SKM-1 treated with dmso at 0.1 percent for 144 hours (cell line): ENCODE data around the gene TBX4.
"Not testable (repeated sequence)": the region's sequence is repeated elsewhere in the genome, so short reads cannot be mapped to it uniquely, and the experiment has no call there.

Experiments used
- DNase-seq: peaks from one replicate; lab custom pipeline; 2025; ENCODE audit not compliant: unreplicated experiment; lab: John Stamatoyannopoulos, UW

The TBX4 gene

DNA sequence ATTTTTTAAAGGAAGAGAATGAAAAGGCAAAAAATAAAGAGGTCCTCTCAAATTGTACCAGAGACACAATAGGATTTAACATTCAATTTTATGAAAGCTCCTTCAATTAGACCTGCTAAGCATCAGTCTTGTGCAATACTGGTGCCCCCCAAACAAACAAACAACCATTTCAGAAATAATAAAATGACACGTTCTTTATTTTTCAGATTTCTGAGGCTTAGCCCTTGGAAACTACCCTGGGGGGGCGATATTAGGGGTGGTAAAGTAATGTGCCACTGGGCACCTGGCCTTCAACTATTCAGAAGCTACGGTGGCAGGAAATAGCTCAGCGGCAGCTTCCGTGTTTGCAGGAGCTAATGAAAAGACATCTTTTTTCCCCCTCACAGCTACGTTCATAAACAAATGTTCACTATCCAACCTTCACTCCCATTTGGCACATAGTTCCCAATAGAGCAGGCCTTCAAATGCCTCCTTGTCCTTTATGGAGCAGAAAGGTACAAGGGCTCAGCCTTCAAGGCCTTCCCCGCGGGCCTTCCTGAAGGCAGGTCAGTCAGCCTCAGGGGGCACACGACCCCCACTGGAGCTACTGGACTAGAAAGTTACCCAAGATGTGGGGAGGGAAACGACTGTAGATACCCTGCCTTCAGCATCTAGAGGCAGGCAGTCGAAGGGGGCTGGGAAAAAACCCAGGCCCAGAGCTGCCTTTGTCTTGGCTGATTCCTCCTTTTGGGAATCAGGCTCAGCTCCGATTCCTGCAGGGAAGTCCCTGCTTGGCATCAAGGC lies 44.1 kb downstream of the TBX4 start:
- no peak for DNase-seq

DNA sequence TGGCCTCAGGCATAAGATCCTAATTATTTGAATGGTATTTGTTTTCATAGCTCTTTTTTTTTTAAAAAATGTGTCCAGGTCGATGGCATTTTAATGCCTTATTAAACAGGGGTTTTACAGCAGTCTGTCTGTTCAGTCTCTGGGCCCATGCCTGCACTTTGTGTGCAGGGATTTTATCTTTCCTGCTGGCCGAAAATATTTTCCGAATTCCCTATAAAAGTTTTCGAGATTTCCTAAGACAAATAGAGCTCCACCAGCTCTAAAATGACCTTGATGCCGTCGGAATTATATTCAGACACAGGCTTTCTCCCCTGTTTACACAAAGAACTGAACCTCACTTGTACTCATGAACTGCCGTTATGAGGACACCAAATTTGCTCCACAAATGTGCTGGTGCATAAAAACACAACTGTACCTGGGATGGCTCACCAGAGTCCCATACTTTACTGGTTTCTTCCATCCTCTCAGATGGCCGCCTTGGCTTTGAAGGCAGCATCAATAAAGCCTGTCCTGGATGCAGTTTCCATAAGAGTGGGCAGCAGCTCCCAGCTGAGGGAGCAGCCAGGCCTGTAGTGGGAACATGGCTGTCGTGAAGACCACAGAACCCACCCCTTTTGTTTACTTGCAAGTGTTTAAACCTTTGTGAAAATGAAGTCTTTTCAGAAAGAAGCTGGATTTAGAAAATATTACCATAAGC lies 44.9 kb downstream of the TBX4 start:
- no peak for DNase-seq

DNA sequence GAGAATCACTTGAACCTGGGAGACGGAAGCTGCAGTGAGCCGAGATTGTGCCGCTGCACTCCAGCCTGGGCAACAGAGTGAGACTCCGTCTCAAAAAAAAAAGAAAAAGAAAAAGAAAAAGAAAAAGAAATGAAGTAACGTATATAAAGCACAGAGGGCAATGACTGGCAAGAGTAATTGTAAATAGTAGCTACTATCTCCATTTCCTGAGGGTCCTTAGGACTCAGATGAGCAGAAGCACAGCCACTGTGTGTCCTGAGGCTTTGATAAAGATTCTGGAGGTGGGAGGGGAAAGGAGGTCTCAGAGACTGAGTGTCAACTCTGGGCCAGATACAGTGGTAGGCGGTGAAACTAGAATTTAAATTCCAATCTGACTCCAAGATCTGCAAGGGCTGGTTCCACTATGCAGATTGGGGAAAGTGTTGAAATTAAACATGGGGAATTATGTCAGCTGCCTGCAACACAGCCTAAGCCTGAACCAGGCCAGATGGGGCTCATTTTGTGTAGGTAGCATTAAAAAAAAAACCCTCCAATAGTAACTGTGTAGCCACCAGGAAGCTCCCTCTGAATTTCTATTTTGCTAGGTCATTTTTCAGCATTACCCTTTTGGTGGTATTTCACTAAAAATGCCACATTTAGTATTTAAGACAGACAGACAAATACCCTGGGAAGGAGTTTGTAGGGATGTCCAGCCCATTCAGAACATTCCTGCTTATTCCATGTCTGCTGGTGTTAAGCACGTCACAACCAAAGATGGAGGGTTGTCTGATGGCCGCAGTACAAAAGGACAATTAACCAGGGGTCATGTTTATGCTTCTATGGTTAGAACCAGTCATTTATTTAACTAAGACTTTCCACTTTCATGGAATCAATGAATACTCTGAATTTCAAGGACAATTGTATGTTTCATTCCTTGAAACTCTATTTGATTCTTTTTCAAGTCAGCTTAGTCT lies 46.1 kb downstream of the TBX4 start:
- DNase-seq: no peak

DNA sequence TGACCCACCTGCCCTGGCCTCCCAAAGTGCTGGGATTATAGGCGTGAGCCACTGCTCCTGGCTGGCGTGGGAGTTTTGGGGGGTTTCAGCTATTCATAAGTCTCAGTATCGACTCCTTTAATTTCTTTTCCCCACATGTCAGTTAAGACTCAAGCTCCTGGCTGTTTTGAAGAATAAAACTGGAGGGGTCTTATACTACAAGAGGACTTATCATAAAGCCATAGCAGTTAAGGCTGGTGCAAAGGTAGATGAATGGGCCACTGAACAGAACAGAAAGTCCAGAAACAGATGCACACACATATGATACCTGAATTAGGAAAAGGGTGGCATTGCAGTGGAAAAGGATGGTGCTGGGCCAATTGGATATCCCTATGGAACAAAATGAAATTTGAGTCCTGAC lies 47.4 kb downstream of the TBX4 start:
- DNase-seq: no peak

DNA sequence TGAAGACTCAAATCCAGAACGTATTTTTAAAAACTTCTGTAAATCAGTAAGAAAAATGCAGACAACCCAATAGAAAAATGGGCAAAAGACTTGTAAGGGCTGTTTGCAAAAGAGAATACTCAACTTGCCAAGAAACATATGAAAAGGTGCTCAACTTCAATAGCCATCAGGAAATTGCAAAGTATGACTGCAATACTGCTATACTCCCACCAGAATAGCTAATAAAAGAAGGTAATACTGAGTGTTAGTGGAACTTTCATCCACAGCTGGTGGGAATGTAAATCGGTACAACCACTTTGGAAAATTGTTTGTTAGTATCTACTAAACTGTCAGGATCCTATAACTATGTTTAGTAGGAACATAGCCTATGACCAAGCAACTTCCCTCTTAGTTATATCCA lies 48.1 kb downstream of the TBX4 start:
- DNase-seq: no peak

DNA sequence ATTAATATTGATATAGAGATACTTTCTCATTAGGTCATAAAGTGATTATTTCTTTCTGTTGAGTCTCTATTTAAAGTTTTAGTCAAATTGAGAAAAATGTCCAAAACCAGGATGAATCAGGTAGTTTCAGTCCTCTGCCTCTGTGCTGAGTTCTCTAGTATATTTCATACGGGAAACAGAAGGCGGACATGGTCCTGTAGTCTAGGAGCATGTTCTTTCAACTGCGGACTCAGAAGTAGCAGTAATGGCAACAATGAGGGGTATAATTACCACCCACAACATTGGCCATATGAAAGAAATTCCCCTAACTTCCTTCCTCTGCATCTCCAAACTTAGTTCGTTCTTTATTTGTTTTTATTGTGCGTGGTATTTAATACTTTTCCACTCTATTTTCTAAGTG lies 50.1 kb downstream of the TBX4 start:
- DNase-seq: no peak

DNA sequence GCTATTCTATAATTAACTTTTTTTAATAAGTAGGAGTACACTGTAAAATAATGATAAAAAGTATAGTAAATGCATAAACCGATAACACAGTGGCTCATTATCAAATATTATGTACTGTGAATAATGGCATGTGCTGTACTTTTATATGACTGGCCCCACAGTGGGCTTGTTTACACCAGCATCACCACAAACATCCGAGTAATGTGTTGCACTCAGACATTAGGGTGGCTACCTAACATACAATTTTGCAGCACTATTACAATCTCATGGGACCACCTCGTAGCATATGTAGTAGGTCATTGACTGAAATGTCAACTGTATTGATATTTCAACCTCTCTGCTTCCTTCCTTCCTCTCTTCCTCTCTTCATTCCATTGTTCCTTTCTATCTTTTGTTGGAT lies 51.7 kb downstream of the TBX4 start:
- DNase-seq: no peak

DNA sequence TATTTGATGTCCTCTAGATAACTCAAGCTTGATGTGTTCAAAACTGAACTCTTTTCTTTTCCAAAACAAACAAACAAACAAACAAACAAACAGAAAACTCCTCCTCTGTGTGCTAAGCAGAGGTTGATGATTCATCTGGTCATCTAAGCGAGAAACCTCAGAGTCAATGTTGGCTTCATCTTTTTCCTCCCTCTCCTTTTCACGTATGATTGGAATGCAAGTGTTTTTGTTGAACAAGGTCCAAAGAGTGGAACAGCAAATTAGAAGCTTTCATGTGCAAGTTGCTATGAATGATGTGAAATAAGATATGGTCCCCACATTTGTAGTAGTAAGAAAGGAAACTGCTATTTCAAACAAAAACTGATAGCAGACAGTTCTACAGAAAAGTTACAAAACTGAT lies 52.5 kb downstream of the TBX4 start:
- DNase-seq: no peak

DNA sequence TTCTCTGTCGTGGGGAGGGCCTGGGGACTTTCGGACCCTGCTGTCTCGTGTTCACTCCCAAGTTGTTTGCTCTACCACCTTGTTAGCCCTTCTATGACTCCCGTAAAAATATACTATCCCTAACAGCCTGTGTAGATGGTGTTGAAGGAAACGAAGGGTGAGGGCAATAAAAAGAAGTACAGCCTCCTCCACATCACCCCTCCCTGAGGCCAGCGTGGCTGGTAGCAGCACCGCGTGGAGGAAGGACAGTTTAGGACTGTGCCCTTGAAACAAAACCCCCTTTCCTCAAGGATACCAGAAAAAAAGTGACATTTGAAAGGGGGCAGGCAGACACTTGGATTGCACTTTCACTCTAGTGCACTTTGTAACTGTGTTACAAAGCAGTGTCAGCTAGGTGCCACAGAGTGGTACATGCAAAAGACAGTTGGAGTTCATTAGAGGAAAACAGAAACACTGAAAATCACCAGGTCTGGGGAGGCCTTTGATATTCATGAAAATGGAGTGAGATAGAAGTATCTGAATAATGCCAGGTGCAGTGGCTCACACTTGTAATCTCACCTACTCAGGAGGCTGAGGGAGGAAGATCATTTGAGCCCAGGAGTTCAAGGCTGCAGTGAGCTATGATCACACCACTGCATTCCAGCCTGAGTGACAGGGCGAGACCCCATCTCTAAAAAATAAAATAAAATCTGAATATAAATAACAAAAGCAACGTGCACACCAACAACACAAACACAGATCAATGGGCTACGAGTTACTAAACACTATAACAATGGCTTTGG lies 53.8 kb downstream of the TBX4 start:
- no peak for DNase-seq

DNA sequence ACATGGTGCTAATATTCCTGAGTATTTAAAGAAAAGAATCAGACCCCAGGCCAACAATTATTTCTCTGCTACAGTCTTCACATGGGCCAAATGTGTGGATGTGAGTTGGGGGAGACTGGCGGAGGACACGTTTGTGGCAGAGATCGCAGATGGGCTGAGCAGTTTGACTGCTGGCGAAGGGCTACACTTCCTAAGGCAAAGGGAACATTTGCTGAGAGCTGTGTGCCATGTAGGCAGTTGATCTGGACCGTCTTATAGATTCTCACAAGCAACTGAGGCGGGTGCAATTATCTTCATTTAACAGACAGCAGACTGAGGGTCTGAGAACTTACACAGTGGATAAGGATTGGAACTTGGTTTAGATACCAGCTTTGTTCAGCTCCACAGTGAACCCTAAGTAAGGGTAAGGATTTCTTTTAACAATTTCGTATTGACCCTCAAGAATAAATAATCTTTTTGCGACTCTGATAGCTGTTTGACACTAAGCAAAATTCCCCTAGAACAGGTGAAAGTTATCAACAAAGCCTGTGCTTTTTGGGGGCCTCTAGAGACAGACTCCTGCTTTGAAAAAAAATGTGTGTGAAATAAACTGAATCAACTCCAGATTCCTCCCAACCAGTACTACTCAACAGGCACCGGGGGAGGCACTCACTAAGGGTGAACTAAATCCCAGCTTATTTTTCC lies 55.3 kb downstream of the TBX4 start:
- DNase-seq: no peak

DNA sequence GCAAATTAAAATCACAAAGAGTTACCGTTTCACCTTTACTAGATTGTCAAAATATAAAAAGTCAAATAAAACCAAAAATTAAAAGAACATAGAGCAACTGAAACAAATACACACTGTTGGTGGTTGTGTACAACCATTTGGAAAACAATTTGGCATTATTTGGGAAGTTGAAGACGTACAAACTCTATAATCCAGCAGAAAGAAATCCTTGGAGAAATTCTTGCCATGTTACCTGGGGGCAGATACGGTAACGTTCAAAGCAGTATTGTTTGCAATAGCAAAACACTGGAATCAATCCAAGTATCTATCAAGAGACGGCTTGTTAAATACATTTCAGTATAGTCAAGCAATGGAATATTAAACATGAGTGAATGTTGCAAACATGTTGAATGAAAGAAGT lies 56.7 kb downstream of the TBX4 start:
- DNase-seq: no peak

DNA sequence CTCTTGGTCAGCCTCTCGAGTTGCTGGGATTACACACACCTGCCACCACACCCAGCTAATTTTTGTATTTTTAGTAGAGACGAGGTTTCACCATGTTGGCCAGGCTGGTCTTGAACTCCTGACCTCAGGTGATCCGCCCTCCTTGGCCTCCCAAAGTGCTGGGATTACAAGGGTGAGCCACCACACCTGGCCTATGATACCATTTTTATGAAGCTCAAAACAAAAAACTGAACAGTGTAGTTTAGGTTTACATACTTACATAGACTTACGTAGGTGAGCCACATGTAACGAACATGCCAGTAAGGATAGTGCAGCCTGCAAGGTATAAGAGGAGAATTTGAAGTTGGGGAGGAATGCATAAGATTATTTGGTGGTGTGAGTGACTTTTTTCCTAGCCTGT lies 57.2 kb downstream of the TBX4 start:
- not testable (repeated sequence) for DNase-seq

DNA sequence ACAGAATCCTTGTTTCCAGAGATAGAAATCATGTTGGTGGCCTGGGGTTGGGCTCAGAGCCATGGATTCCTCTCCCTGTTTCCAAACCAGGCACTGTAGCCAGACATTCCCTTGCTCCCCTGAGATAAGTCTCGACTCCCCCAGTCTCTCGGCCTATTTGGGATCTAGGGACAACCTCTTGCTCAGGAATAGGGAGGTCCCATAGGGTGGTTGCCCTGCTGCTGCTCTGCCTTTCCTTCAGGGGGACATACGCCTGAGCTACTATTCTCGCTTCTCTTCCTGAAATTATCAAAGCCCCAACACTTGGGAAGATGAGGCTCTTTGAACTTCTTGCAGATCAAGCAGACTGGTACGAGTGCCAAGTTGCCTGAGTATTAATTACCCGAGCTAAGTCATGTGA lies 58.0 kb downstream of the TBX4 start:
- no peak for DNase-seq

DNA sequence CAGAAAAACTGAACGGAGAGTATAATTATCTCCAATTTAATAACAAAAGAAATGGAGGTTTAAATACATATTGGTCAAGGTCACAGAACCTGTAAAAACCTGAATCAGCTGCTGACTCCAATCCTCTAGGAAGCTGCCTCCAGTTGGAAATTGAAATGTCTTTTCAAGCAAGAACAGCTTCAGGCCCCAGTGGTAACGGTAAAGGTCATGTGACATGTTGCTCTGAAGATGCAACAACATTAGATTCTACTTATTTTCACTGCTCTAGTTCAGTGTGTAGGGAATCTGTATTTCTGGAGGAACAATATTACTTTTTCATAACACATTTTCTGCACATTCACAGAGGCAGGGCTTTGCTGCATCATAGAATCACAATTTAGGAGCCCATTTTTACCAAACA lies 58.8 kb downstream of the TBX4 start:
- no peak for DNase-seq

DNA sequence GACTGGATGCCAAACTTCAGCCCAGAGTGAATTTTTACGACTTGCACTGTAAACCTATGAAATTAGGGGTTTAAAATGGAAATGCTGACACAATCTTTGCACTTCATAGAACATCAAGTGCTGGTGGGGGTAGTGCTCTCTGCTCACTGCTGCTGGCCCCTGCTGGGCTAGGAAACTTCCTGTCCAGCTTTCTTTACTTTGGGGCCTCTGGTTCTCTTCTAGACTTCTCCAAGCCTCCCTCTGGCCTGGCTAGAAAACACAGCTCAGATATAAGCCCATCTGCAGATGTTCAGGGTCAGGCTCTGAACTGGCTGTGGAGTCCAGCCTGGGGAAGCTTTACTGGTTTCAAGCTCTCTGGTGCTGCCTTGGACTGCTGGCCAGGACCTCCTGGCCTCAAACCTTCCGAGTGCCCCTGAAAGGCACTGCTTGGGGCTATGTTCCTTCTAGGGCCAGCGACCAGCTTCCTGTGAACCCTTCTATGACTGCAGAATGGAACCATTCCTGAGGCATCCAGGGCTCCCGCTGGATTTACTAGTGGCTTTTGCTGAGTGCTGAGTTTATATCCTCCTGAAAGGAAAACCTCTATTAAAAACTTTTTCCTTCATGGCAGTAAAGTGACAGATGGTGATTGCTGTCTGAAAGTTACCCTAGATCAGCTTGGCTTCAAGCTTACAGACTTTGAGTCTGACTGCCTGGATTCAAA lies 59.4 kb downstream of the TBX4 start:
- no peak for DNase-seq

DNA sequence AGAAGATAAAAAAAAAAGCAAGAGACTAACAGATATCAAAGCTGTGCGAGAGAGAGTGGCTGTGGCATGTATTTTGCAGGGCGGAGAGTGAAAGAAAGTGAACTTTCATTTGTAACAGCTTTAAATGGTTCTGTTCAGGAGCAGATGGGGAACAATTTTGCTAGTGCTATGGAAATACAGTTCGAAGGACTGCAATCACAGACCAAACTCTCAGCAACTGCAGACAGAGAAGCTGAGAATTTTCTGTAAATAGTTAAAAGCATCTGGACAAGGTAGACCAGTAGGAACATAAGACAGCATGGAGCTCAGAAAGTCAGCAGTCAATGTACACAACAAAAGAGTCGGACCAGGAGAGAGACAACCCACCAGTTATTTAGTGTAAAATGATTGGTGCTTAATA lies 62.3 kb downstream of the TBX4 start:
- no peak for DNase-seq

DNA sequence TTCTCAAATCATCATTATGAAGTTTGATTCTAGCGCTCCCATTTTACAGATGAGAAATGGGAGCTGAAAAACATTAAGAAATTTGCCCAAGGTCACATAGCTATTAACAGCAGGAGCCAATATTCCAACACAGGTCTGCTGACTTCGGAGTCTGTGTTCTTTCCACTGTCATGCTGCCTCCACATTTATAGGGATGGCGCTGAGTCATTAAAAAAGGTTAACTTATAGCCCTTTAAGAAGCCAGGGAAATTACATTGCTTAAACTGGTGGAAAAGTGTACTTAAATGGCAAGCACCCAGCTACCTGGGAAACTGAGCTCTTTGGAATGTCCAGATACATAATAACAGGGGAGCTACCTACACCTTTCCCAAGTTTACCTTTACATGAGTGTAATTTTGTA lies 65.0 kb downstream of the TBX4 start:
- no peak for DNase-seq

DNA sequence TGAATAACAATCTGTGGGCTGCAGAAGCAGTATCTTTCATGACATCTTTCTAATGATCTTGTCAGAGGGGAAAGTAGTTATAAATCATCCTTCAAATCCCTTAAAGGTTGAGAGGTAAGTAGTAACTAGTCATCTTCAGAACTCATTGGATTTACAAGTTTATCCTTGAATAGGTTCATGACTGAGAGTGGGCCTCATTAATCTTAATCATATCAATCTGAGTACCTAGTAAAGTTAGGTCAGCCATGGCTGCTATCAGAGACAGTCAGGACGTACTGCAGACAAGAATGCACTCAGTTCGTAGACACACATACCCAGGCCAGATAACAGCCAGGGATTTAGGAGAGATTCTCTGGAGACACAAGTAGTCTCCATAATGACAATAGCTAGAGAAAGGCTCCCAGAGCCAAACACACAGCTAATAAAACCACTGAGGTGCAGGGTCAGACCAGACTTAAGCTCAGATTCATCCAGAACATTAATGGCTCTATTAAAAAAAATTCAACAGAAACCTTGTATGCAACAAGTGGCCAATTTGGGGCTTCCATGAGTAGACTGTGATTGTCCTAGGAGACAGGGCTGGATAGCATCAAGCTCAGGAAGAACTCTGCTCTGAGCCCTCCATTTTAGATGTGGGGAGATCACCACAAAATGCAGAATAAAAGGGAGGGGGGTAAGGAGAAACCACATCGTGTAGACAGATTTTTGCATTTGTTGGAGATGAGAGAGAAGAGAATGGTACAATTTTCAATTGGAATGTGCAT lies 65.8 kb downstream of the TBX4 start:
- no peak for DNase-seq

DNA sequence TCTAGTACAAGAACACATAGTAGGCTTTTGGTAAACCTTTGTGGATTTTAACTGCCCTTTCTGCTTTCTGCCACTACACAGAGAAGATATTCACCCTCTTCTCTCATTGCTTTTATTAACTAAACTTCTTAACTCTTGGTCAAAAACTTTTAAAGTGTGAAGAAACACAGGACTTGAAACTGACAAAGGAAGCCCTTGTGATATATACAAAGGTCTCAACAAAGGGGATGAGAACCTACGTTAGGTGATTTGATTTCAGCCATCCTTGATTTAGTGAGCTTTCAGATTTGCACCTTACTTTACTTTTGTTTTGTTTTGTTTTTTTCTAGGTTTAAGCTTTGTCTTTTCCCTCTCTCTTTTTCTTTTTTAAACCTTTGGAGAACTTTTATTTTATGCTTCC lies 66.9 kb downstream of the TBX4 start:
- no peak for DNase-seq
